DMS79 (cell line): Measurements from ENCODE around the gene SNX6.
"Not testable (repeated sequence)": the region's sequence is repeated elsewhere in the genome, so short reads cannot be mapped to it uniquely, and the experiment has no call there.

Source experiments
- DNase-seq: peaks from one replicate; lab custom pipeline; 2025; lab: John Stamatoyannopoulos, UW

Gene SNX6

DNA sequence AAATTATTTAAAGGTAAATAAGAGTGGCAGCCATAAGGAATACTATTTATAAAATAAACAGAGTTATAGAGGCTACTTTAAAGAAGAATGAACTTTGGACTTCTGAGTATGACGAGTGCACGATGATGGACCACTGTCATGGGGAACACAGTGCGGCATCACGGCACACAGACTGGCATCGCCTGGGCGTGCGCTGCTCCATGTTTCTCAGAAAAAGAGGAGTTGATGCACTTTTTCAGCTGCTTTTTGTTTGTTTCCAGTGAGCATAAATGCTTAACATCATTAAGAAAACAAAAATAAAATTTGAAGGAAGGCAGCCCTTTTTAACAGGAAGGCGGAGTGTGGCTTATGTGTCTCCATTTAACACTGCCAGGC, 67.2 kb downstream of the SNX6 start:
- DNase-seq, result no peak

DNA sequence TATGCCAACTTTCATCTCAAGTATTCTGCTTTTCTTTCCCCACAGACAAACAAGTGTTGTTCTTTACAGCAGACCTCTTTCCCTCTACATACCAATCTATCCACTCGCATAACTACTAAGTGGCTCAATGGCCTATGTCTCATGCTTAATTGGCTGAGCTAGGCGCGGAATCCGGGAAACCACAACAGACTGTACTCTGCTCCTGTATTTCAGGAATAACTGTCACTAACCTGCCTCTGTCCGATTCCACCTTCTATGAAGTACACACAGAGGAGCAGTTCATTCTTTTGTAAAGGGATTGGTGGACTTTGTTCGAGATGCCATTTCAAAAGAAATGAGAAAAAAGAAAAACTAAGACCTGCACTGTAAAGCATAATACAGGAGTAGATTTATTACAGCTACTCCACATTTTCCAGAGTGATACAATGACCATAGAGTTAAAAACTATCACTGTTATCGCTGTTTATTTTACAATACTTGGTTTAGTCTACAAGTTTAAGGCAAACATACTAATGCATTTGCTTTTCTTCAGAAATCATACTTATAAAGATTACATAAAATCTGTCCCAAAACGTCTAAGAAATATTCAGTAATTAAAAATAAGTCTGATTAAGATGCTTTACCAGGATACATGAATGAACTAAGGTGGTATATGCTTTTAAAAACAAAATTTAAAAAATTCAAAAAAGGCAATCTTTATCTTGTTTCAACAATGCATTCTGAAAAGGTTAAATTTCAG, 67.7 kb downstream of the SNX6 start:
- not testable (repeated sequence) for DNase-seq

GRCh38 chr14:34556498-34556829, 73.5 kb downstream of the SNX6 start:
- DNase-seq, result not testable (repeated sequence)

GRCh38 chr14:34555583-34556497, 74.1 kb downstream of the SNX6 start:
- DNase-seq, result not testable (repeated sequence)

GRCh38 chr14:34554540-34555250, 75.3 kb downstream of the SNX6 start:
- no peak for DNase-seq

GRCh38 chr14:34549276-34549966, 80.5 kb downstream of the SNX6 start:
- DNase-seq, result not testable (repeated sequence)

- no peak for DNase-seq
Observed at GRCh38 chr14:34548472-34548981, 81.4 kb downstream of the SNX6 start.

- DNase-seq, result not testable (repeated sequence)
Observed at GRCh38 chr14:34547136-34547520, 82.8 kb downstream of the SNX6 start.

GRCh38 chr14:34546272-34547135, 83.4 kb downstream of the SNX6 start:
- not testable (repeated sequence) for DNase-seq

- DNase-seq, result not testable (repeated sequence)
Observed at GRCh38 chr14:34540181-34541059, 89.5 kb downstream of the SNX6 start.

DNA sequence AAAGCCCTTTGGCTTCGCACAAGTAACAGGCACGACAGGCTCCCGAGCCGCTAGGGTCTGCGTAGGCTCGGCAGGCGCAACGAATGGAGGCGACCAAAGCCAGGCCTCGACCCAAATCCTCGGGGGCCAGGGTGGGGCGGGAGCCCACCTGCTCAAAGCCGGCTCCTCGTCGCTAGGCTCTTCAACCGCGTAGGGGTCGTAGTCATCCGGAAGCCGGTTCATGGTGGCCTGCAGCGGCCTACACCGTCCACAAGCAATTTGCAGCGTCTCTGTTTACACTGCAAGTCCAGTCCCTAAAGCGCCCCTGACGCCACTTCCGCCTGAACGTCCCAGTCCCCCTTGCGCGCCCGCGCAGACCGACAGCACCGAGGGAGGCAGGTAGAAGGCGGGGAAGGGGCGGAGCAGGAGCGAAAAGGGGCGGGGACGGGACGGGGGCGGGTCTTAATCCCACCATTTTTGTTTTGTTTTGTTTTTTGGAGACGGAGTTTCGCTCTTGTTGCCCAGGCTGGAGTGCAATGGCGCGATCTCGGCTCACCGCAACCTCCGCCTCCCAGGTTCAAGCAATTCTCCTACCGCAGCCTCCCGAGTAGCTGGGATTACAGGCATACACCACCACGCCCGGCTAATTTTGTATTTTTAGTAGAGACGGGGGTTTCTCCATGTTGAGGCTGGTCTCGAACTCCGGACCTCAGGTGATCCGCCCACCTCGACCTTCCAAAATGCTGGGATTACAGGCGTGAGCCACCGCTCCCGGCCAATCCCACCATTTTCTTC, 90.4 kb downstream of the SNX6 start, which contains the start of gene EAPP:
TSS of gene EAPP (minus strand) at position 295 of the 774 bp plus-strand sequence. CDS start at position 222, 73 bp downstream.
- DNase-seq, result no peak

GRCh38 chr14:34538871-34539406, 91.0 kb downstream of the SNX6 start:
- DNase-seq, result no peak

DNA sequence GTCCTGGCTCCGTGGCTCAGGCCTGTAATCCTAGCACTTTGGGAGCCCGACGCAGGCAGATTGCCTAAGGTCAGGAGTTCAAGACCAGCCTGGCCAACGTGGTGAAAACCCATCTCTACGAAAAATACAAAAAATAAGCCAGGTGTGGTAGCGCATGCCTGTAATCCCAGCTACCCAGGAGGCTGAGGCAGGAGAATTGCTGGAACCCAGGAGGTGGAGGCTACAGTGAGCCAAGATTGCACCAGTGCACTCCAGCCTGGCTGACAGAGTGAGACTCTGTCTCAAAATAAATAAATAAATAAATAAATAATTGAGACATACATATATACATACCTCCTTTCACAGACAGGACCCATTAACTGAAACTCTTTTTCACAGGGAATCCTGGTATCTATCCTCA, 91.9 kb downstream of the SNX6 start:
- DNase-seq, result not testable (repeated sequence)

- no peak for DNase-seq
Observed at GRCh38 chr14:34537677-34538009, 92.3 kb downstream of the SNX6 start.

GRCh38 chr14:34536951-34537676, 92.8 kb downstream of the SNX6 start:
- no peak for DNase-seq

- DNase-seq, result no peak
Observed at GRCh38 chr14:34527591-34527990, 102.4 kb downstream of the SNX6 start.

DNA sequence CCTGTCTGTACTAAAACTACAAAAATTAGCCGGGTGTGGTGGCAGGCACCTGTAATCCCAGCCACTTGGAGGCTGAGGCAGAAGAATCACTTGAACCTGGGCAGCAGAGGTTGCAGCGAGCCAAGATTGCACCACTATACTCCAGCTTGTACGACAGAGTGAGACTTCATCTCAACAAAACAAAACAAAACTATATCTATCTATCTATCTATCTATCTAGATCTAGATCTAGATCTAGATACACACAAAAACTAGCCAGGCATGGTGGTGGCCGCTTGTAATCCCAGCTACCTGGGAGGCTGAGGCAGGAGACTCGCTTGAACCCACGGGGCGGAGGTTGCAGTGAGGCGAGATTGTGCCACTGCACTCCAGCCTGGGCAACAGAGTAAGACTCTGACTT, 105.7 kb downstream of the SNX6 start:
- DNase-seq, result not testable (repeated sequence)

GRCh38 chr14:34522496-34522895, 107.5 kb downstream of the SNX6 start:
- no peak for DNase-seq
